Activated CD8-positive, alpha-beta memory T cell treated with anti-CD3 and anti-CD28 coated beads, Interleukin-2, amount 50 U/mL, for 48 hours (primary cell): ENCODE measurements around the gene TYW1.
"Not testable (repeated sequence)": the region's sequence is repeated elsewhere in the genome, so short reads cannot be mapped to it uniquely, and the experiment has no call there.

Experiments
- DNase-seq: peaks from one replicate; pipeline ENCODE4 v3.0.0-alpha.2; 2020

The TYW1 gene

GRCh38 chr7:67259363-67259762, 262.7 kb downstream of the TYW1 start:
- DNase-seq, result not testable (repeated sequence)

GRCh38 chr7:67260166-67260586, 263.5 kb downstream of the TYW1 start:
- not testable (repeated sequence) for DNase-seq

- not testable (repeated sequence) for DNase-seq
These were observed 267.4 kb downstream of the TYW1 start for GRCh38 chr7:67264000-67264399.

- not testable (repeated sequence) for DNase-seq
These were observed 269.4 kb downstream of the TYW1 start for GRCh38 chr7:67266070-67266469.

- no peak for DNase-seq
These were observed 271.3 kb downstream of the TYW1 start for GRCh38 chr7:67267914-67268313.

GRCh38 chr7:67269916-67270315, 273.3 kb downstream of the TYW1 start:
- DNase-seq, result not testable (repeated sequence)
